A673 (cell line): ENCODE data around the gene RDH11.

Source experiments
- EZH2 ChIP-seq: fragments of 200-600 bp; sonication (generic); IDR thresholded peaks from 2 replicates; pipeline ENCODE4 v1.6.1; 2017; ENCODE audit warnings: borderline replicate concordance, low read depth, mild to moderate bottlenecking, mixed read lengths, antibody characterized with exemption, low read length; ENCODE audit not compliant: poor library complexity, severe bottlenecking
- TF ChIP-seq, protein P1 (sequence below): fragments of 300-800, 200-600 bp; sonication (generic); conservative IDR thresholded peaks from 2 replicates; pipeline ENCODE4 v1.5.1; 2017; ENCODE audit warnings: low read depth, mild to moderate bottlenecking, antibody characterized with exemption, low read length, moderate library complexity, mixed read lengths

DNA sequence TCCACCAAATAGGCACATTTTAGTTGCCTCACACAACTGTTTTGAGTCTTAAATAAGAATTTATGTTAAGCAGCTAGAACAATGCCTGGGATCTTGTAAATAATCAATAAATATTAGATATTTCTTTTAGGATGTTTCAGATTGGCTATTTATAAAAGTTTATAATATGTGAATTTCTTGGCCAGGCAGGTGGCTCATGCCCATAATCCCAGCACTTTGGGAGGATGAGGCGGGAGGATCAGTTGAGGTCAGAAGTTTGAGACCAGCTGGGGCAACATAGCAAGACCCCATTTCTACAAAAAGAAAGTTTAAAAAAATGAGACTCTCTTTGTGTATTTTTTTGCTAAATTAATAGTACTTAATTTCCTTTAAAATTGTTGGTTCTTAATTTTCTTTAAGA is 54.1 kb downstream of the RDH11 start:
- TF ChIP-seq, protein P1, sequence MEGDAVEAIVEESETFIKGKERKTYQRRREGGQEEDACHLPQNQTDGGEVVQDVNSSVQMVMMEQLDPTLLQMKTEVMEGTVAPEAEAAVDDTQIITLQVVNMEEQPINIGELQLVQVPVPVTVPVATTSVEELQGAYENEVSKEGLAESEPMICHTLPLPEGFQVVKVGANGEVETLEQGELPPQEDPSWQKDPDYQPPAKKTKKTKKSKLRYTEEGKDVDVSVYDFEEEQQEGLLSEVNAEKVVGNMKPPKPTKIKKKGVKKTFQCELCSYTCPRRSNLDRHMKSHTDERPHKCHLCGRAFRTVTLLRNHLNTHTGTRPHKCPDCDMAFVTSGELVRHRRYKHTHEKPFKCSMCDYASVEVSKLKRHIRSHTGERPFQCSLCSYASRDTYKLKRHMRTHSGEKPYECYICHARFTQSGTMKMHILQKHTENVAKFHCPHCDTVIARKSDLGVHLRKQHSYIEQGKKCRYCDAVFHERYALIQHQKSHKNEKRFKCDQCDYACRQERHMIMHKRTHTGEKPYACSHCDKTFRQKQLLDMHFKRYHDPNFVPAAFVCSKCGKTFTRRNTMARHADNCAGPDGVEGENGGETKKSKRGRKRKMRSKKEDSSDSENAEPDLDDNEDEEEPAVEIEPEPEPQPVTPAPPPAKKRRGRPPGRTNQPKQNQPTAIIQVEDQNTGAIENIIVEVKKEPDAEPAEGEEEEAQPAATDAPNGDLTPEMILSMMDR = no peak
- TF ChIP-seq EZH2 = no peak
